Mammary epithelial cell (primary cell): ENCODE results near the gene ROGDI.

ENCODE experiments used
- EZH2 ChIP-seq: IDR thresholded peaks from 2 replicates; pipeline ENCODE4 v1.6.1; 2012; ENCODE audit warnings: low read length, inconsistent platforms, borderline replicate concordance
- TF ChIP-seq, protein P1 (sequence below), 2 donors: IDR thresholded peaks in 1 of 2; conservative IDR thresholded peaks in 1 of 2; 2 replicates each; pipeline ENCODE4 v1.5.1; 2011 to 2012; ENCODE audit warnings: inconsistent platforms in 2 of 2, low read length in 2 of 2, mild to moderate bottlenecking in 2 of 2, control low read depth in 1 of 2, low read depth in 1 of 2; ENCODE audit not compliant: insufficient read depth in 1 of 2; ENCODE audit errors: extremely low read depth in 1 of 2

DNA sequence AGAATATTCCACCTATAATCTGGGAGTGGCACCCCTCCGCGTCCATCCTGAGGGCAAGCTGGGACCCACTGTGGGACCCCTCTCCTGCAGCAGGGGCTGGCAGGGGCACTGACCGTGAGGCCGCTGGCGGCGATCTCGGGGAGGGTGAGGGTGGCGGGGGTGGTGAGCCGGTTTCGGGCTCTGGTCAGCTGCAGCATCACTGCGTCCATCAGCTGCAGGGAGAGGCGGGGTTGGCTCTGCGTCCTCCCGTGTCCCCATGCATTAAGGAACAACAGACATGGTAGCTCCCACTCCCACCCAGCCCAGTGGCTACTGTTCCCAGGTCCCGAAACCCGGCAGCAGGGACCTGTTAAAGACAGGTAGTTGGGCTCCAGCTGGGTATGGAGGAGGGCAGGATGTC, 4.0 kb downstream of the ROGDI start:
- TF ChIP-seq, protein P1, sequence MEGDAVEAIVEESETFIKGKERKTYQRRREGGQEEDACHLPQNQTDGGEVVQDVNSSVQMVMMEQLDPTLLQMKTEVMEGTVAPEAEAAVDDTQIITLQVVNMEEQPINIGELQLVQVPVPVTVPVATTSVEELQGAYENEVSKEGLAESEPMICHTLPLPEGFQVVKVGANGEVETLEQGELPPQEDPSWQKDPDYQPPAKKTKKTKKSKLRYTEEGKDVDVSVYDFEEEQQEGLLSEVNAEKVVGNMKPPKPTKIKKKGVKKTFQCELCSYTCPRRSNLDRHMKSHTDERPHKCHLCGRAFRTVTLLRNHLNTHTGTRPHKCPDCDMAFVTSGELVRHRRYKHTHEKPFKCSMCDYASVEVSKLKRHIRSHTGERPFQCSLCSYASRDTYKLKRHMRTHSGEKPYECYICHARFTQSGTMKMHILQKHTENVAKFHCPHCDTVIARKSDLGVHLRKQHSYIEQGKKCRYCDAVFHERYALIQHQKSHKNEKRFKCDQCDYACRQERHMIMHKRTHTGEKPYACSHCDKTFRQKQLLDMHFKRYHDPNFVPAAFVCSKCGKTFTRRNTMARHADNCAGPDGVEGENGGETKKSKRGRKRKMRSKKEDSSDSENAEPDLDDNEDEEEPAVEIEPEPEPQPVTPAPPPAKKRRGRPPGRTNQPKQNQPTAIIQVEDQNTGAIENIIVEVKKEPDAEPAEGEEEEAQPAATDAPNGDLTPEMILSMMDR (conservative IDR thresholded peaks at IDR 0.05 in 1 of 2, IDR thresholded peaks at IDR 0.05 in 1 of 2; ENCODE audit: extremely low read depth in 1 of 2, insufficient read depth in 1 of 2, low read depth in 1 of 2, low read length in 2 of 2) = no peak
- no peak for TF ChIP-seq EZH2
